22Rv1 (cell line): ENCODE results near the gene RNF217.
A peak's percentile ranks its signal among the peaks of the same experiment; 100 is the strongest.

Experiments used
- H3K27ac ChIP-seq: fragments of 450-650 bp; 2 replicates; pipeline ENCODE4 v1.5.1; 2017
- CTCF ChIP-seq: fragments of 450-650 bp; IDR thresholded peaks from 2 replicates; pipeline ENCODE4 v1.5.1; 2017; ENCODE audit warnings: mild to moderate bottlenecking
- ZFX ChIP-seq: fragments of 450-650 bp; IDR thresholded peaks from 2 replicates; pipeline ENCODE4 v1.6.1; 2017; ENCODE audit warnings: antibody characterized with exemption, borderline replicate concordance

The RNF217 gene

GRCh38 chr6:125138083-125138482 lies 175.8 kb downstream of the RNF217 start:
- H3K27ac ChIP-seq, result no peak overlapping the region
- no peak for TF ChIP-seq CTCF
- TF ChIP-seq ZFX, result no peak

DNA sequence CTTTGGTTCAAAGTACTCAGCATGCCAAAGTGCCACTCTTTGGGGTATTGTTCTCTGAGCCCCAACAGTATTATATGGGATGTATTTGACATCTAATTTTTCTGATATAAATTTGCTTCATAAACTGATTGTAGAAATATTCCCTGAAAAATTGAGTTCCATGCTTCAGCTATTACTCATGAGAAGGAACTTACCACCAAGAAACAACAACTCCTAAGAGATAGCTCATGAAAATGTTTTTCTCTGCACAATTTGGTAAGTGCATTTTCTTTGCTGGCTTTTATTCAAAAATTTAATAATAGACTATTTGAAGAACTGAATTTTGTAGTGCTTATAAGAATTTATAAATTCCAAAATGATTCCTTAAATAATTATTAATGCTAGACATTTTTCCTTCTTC lies 178.6 kb downstream of the RNF217 start:
- TF ChIP-seq ZFX (no peak), CTCF (no peak)
- H3K27ac ChIP-seq, result peak overlapping the region; percentile 34
